ENCODE measurements around the gene SUPT20HL2.

GRCh38 chrX:24321741-24322395 is 8.0 kb upstream of the SUPT20HL2 start:
- TF ChIP-seq CTCF (IDR thresholded peaks at IDR 0.05; ENCODE audit: low read depth, low read length) = no peak
- TF ChIP-seq, protein P1, sequence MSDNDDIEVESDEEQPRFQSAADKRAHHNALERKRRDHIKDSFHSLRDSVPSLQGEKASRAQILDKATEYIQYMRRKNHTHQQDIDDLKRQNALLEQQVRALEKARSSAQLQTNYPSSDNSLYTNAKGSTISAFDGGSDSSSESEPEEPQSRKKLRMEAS (IDR thresholded peaks at IDR 0.05; ENCODE audit: low read depth, low read length) = no peak
